GM18858 (cell line): ENCODE measurements around the gene PARP1.

ENCODE experiments used
- ATAC-seq: cut with Tn5 transposase; IDR thresholded peaks from one replicate; pipeline ENCODE4 v1.9.1; 2021; ENCODE audit not compliant: unreplicated experiment

PARP1 gene

GRCh38 chr1:226407199-226407496, 745 bp downstream of the PARP1 start:
- ATAC-seq: no peak

- ATAC-seq: no peak
Observed at GRCh38 chr1:226406401-226406881, 1.5 kb downstream of the PARP1 start.

GRCh38 chr1:226405411-226405988, 2.4 kb downstream of the PARP1 start:
- ATAC-seq: no peak

- ATAC-seq: no peak
Observed at GRCh38 chr1:226404904-226405222, 3.0 kb downstream of the PARP1 start.

GRCh38 chr1:226404063-226404903, 3.6 kb downstream of the PARP1 start:
- no peak for ATAC-seq

GRCh38 chr1:226403201-226404034, 4.5 kb downstream of the PARP1 start:
- no peak for ATAC-seq

- ATAC-seq: no peak
Observed at GRCh38 chr1:226402739-226403165, 5.1 kb downstream of the PARP1 start.

- no peak for ATAC-seq
Observed at GRCh38 chr1:226401355-226402303, 6.3 kb downstream of the PARP1 start.

GRCh38 chr1:226400519-226401354, 7.2 kb downstream of the PARP1 start:
- no peak for ATAC-seq

GRCh38 chr1:226397955-226398636, 9.8 kb downstream of the PARP1 start:
- no peak for ATAC-seq

GRCh38 chr1:226397011-226397926, 10.6 kb downstream of the PARP1 start:
- no peak for ATAC-seq

- ATAC-seq: no peak
Observed at GRCh38 chr1:226395753-226396152, 12.1 kb downstream of the PARP1 start.

GRCh38 chr1:226394462-226394861, 13.4 kb downstream of the PARP1 start:
- ATAC-seq: no peak

GRCh38 chr1:226390681-226391080, 17.2 kb downstream of the PARP1 start:
- no peak for ATAC-seq

- no peak for ATAC-seq
Observed at GRCh38 chr1:226388131-226388530, 19.8 kb downstream of the PARP1 start.

GRCh38 chr1:226384717-226385116, 23.2 kb downstream of the PARP1 start:
- ATAC-seq: no peak

- ATAC-seq: no peak
Observed at GRCh38 chr1:226384040-226384439, 23.9 kb downstream of the PARP1 start.

- ATAC-seq: no peak
Observed at GRCh38 chr1:226382030-226382429, 25.9 kb downstream of the PARP1 start.
